ENCODE results near the gene SCAMP4. TPM values are rescaled to one million over a fixed set of nuclear protein-coding genes. Genes with fewer than 3 reads are reported as not detected.

SCAMP4 gene
- total RNA-seq, 3 donors from 2014 or later = 41.4 to 66.6 (median 44.6) TPM

GRCh38 chr19:1920644-1921043 is 15.4 kb downstream of the SCAMP4 start:
- Histone ChIP-seq H3K27ac (no peak overlapping the region), H3K4me3 (no peak overlapping the region), H3K36me3 (no peaks in the 10 kb centered on the region), H3K9me3 (no peaks in the 10 kb centered on the region), H3K4me1 (no peaks in the 10 kb centered on the region), H3K27me3 (no peaks in the 10 kb centered on the region)
- intact Hi-C loops (cut with DNase I; ENCODE audit: low total_unique reads) = no loop called here
- TF ChIP-seq POLR2AphosphoS5 (IDR thresholded peaks at IDR 0.05) (no peak), CTCF (IDR thresholded peaks at IDR 0.05) (no peak), POLR2A (IDR thresholded peaks at IDR 0.05) (no peak)
- no peak for DNase-seq (ENCODE audit: low spot score in 2 of 2)

- H3K27me3 ChIP-seq = no peaks in the 10 kb centered on the region
- no peak overlapping the region for H3K4me3 ChIP-seq
- DNase-seq (ENCODE audit: low spot score in 2 of 2) = no peak
- TF ChIP-seq POLR2AphosphoS5 (IDR thresholded peaks at IDR 0.05) = no peak
- TF ChIP-seq CTCF (IDR thresholded peaks at IDR 0.05) = no peak
- TF ChIP-seq POLR2A (IDR thresholded peaks at IDR 0.05) = no peak
- intact Hi-C loops (cut with DNase I; ENCODE audit: low total_unique reads) = no loop called here
- H3K36me3 ChIP-seq = no peaks in the 10 kb centered on the region
- no peaks in the 10 kb centered on the region for H3K9me3 ChIP-seq
- no peaks in the 10 kb centered on the region for H3K4me1 ChIP-seq
- no peak overlapping the region for H3K27ac ChIP-seq
These were observed 16.1 kb downstream of the SCAMP4 start for GRCh38 chr19:1921326-1921725.

GRCh38 chr19:1921825-1922224 is 16.6 kb downstream of the SCAMP4 start:
- intact Hi-C loops (cut with DNase I; ENCODE audit: low total_unique reads) = no loop called here
- no peak for DNase-seq (ENCODE audit: low spot score in 2 of 2)
- Histone ChIP-seq H3K27me3 (no peaks in the 10 kb centered on the region), H3K4me1 (no peaks in the 10 kb centered on the region), H3K36me3 (no peaks in the 10 kb centered on the region), H3K4me3 (no peak overlapping the region), H3K9me3 (no peaks in the 10 kb centered on the region), H3K27ac (no peak overlapping the region)
- TF ChIP-seq POLR2AphosphoS5 (IDR thresholded peaks at IDR 0.05) (no peak), CTCF (IDR thresholded peaks at IDR 0.05) (no peak), POLR2A (IDR thresholded peaks at IDR 0.05) (no peak)

GRCh38 chr19:1922803-1923202 is 17.6 kb downstream of the SCAMP4 start:
- no peak for DNase-seq (ENCODE audit: low spot score in 2 of 2)
- Histone ChIP-seq H3K27me3 (no peaks in the 10 kb centered on the region), H3K4me3 (no peak overlapping the region), H3K4me1 (no peaks in the 10 kb centered on the region), H3K27ac (no peak overlapping the region), H3K9me3 (no peaks in the 10 kb centered on the region), H3K36me3 (no peaks in the 10 kb centered on the region)
- intact Hi-C loops (cut with DNase I; ENCODE audit: low total_unique reads) = no loop called here
- TF ChIP-seq POLR2AphosphoS5 (IDR thresholded peaks at IDR 0.05) = no peak
- no peak for TF ChIP-seq CTCF (IDR thresholded peaks at IDR 0.05)
- TF ChIP-seq POLR2A (IDR thresholded peaks at IDR 0.05) = no peak

- Histone ChIP-seq H3K4me3 (no peak overlapping the region), H3K27me3 (no peaks in the 10 kb centered on the region), H3K9me3 (no peaks in the 10 kb centered on the region), H3K4me1 (no peaks in the 10 kb centered on the region), H3K36me3 (no peaks in the 10 kb centered on the region), H3K27ac (no peak overlapping the region)
- intact Hi-C loops (cut with DNase I; ENCODE audit: low total_unique reads) = no loop called here
- DNase-seq (ENCODE audit: low spot score in 2 of 2) = no peak
- TF ChIP-seq POLR2A (IDR thresholded peaks at IDR 0.05) (no peak), CTCF (IDR thresholded peaks at IDR 0.05) (no peak), POLR2AphosphoS5 (IDR thresholded peaks at IDR 0.05) (no peak)
These were observed 18.1 kb downstream of the SCAMP4 start for GRCh38 chr19:1923319-1923718.
